Esophagus muscularis mucosa (tissue), 4 donors: ENCODE data around the gene DMRTC1.
"Not testable (repeated sequence)": the region's sequence is repeated elsewhere in the genome, so short reads cannot be mapped to it uniquely, and the experiment has no call there.

Experiments
- EP300 ChIP-seq: sonication (generic); formaldehyde crosslinking; IDR thresholded peaks from one replicate; pipeline ENCODE4 v1.6.1; 2017; ENCODE audit warnings: antibody characterized with exemption
- POLR2A ChIP-seq: fragments of 450-650 bp; IDR thresholded peaks from one replicate; pipeline ENCODE4 v1.6.1; 2017; ENCODE audit warnings: antibody characterized with exemption, moderate library complexity, mild to moderate bottlenecking, low read depth
- TF ChIP-seq, protein P1 (sequence below), 3 experiments: fragments of 200-600 bp in 2 of 3; fragments of 450-650 bp in 1 of 3; sonication (generic) in 2 of 3; IDR thresholded peaks; one replicate each; pipeline ENCODE4 v1.5.1; 2017 to 2019; ENCODE audit warnings: antibody characterized with exemption in 3 of 3, mild to moderate bottlenecking in 2 of 3, moderate library complexity in 1 of 3

GRCh38 chrX:72980894-72981469 lies 37.3 kb upstream of the DMRTC1 start:
- not testable (repeated sequence) for TF ChIP-seq POLR2A, EP300
- TF ChIP-seq, protein P1, sequence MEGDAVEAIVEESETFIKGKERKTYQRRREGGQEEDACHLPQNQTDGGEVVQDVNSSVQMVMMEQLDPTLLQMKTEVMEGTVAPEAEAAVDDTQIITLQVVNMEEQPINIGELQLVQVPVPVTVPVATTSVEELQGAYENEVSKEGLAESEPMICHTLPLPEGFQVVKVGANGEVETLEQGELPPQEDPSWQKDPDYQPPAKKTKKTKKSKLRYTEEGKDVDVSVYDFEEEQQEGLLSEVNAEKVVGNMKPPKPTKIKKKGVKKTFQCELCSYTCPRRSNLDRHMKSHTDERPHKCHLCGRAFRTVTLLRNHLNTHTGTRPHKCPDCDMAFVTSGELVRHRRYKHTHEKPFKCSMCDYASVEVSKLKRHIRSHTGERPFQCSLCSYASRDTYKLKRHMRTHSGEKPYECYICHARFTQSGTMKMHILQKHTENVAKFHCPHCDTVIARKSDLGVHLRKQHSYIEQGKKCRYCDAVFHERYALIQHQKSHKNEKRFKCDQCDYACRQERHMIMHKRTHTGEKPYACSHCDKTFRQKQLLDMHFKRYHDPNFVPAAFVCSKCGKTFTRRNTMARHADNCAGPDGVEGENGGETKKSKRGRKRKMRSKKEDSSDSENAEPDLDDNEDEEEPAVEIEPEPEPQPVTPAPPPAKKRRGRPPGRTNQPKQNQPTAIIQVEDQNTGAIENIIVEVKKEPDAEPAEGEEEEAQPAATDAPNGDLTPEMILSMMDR (IDR thresholded peaks at IDR 0.05), result not testable (repeated sequence)
